ENCODE data around the gene PODNL1.

The PODNL1 gene

DNA sequence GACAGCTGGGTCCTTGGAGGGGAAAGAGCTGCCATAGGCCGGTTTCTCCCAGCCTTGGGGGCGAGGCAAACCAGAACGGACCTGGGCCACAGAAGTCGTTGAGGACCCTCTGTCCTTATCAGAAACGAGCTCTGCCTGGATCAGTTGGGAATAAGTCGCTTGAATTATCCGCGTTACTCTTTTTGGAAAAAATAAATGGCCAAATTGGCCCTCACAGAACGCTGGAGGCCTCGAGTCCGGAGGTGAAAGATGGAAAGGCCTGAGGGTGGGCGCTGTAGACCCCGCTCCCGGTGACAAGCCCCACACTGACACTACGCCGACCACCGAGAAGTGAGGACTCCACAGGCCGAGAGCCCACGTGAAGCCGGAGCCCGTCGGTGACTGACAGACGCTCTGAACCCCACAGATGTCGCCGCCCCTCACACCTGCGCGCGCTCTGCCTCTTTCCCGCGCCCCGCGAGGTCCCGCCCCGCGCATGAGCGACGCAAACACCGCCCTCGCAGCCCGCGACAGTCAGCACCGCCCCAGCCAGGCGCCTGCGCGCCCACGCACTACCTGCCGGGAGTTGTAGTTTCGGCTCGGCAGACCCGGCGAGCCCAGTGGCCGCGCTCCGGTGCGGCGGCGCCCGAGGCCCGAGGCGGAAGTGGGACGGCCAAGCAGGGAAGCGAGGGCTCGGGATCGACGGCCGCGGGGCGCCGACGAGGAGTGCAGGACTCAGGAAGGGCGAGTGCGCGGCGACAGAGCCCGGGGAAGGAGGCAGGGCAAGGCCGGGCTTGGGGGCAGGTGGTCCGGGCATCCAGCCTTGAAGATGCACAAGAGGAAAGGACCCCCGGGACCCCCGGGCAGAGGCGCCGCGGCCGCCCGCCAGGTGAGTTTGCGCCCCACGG, 32.3 kb downstream of the PODNL1 start, which contains the start of the genes BRME1 and CC2D1A:
Gene BRME1, minus strand, starts transcription at position 484 of the 887 bp plus-strand sequence. CDS start 1,225 bp downstream, outside the sequence.
Gene CC2D1A, plus strand, starts transcription at position 568 of the 887 bp plus-strand sequence. Its CDS starts 241 bp downstream, at position 809.
- peak; percentile 86 for DNase-seq (ENCODE audit: low read depth, low spot score)

DNA sequence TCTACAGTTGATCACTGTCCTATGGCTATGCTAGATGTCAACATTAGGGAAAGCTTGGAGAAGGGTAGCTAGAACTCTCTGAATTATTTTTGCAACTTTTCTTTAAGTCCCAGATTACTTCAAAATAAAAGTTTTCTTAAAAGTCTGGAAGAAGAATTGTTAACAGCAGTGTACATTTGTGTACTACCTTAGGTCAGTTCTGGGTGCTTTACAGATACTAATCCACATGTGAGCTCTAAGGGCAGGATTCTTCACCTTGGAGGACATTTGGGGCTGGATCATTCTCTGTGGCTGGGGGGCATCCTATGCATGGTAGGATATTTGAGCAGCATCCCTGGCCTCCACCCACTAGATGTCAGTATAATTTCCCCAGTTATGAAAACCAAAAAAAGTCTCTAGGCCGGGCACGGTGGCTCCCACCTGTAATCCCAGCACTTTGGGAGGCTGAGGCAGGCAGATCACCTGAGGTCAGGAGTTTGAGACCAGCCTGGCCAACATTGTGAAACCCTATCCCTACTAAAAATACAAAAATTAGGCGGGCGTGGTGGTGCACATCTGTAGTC, 35.1 kb downstream of the PODNL1 start:
- DNase-seq (ENCODE audit: low read depth, low spot score): peak; percentile 61
- H3K4me3 ChIP-seq (ENCODE audit: low read length): no peak overlapping the region

More for the DNA sequence above, 32.3 kb downstream of the PODNL1 start, which contains the start of the genes BRME1 and CC2D1A:
- peak within 1 kb of the TSS; percentile 75 for H3K4me3 ChIP-seq (ENCODE audit: low read length)

DNA sequence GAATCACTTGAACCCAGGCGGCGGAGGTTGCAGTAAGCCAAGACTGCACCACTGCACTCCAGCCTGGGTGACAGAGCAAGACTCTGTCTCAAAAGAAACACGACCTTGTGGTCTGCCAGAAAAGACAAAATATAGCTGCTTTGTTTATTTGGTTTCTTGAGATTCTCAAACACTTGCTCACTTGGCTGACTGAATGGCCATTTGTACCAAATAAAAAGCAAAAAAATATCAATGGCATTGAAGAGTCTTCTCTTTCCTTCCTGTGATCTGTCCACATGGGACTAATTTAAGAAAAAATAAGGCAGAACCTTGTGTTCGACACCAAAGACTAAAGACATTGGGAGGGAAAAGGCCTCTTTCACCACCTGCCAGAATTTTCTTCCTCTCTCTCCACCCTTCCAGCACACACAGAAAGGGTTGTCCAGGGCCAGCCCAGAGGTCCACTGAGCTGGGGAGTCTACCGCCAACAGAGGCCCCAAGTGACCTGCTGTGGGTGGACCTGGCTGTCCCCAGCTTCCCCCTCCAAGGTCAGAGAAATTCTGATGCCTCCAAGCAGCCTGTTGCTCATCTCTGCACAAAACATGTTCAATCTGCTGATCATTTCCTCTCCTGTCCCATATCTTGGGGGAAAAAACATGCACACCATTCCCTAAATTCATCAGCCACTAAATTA, 38.2 kb downstream of the PODNL1 start:
- no peak overlapping the region for H3K4me3 ChIP-seq (ENCODE audit: low read length)
- no peak for DNase-seq (ENCODE audit: low read depth, low spot score)

DNA sequence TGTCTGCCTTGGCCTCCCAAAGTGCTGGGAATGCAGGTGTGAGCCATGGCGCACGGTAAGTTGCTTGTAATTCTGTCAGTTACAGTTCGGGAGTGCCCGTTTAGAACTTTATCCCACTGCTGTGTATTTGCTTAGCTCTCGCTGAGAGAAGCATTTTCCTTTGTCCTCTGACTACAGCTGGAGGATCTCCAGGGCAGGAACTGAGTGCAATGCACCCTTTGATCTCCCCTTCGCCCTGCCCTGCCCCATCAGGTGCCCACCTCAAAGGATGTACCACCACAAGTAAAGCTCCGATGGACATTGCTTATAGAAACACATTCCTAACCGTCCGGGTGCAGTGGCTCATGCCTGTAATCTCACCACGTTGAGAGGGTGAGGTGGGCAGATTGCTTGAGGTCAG, 38.8 kb downstream of the PODNL1 start:
- H3K4me3 ChIP-seq (ENCODE audit: low read length): no peak overlapping the region

DNA sequence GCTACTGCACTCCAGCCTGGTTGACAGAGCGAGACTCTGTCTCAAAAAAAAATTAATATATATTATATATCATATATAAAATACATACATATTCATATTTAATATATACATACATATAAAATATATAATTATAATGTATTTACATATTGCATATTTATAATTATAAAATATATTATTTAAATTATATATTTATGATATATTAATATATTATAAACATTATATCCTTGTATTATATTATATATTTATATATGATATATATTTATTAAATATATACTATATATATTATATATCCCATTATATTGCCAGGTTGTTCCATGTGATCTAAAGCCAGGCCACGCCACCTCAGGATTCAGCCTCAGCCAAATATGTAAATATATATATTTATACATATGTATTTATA, 42.0 kb downstream of the PODNL1 start:
- no peak for DNase-seq (ENCODE audit: low read depth, low spot score)
- H3K4me3 ChIP-seq (ENCODE audit: low read length): no peak overlapping the region

More for the DNA sequence above, 38.8 kb downstream of the PODNL1 start:
- no peak for DNase-seq (ENCODE audit: low read depth, low spot score)

DNA sequence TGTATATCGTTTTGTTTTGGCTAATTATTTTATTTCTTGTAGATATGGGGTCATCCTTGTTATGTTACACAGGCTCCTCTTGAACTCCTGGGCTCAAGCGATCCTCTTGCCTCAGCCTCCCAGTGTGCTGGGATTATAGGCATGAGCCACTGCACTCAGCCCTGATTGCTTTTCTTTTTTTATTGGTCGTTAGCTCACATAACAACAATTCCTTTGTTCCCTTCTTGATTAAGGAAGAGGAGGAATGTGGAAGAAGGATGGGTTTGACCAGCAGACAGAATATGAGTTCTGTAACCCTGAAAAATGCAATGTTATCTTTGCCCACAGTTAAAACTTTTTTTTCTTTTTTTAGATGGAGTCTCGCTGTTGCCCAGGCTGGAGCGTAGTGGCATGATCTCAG, 43.7 kb downstream of the PODNL1 start:
- no peak overlapping the region for H3K4me3 ChIP-seq (ENCODE audit: low read length)
- DNase-seq (ENCODE audit: low read depth, low spot score): no peak

DNA sequence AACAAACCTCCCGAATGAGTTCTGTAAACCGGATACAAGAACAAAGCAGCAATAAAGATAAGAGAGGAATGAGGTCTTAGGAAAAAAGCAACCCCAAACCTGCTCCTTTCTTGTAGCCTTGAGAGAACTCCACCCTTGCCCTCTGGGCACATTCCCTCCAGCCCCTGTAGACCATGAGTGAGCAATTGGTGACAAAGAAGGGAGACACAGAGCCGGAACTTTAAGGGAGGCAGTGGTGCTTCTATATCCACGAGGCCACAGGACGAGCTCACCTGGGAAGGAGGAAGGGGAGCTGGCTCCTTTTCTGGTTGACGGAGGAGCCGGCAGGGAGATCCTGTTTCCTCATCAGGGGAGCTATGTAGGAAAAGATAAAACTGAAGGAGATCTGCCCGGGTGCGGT, 45.3 kb downstream of the PODNL1 start:
- H3K4me3 ChIP-seq (ENCODE audit: low read length): no peak overlapping the region
- no peak for DNase-seq (ENCODE audit: low read depth, low spot score)

DNA sequence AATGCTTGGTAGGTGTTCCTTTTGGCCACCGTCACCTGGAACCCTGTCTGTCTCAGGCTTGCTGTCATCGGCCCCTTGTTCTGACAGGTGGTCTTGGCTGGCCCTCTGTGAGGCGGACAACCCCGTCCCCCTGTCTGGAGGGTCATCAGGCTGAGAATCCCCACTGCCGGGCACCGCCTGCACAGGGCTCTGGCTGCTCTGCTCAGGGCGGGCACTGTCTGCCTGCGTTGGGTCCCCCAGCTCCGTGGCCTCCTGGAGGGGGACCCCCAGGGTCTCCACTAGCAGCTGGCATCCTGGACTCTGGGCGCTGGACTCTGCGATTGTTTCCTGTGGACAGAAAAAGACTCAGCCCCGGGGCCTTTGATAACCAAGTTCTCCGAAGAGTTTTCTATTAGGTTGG, 48.1 kb downstream of the PODNL1 start:
- no peak for DNase-seq (ENCODE audit: low read depth, low spot score)
- H3K4me3 ChIP-seq (ENCODE audit: low read length): no peak overlapping the region

DNA sequence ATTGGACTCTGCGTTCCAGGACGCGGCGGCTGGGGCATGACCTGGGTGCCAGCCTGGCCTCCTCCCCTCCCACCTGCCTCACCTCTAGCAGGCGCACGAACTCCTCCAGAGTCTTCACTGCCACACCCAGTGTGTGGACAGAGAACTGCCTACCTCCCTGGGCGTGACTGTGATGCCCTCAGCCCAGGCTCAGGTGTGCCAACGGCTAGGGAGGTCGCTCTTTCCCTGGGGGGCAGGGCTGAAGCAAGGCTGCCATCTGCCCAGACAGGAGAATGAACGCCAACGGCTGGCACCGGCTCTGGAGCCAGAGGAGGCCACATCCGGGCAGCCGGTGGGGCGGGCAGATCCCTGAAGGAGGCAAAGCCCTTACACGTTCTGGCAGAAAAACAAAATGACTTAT, 49.9 kb downstream of the PODNL1 start:
- no peak for DNase-seq (ENCODE audit: low read depth, low spot score)
- H3K4me3 ChIP-seq (ENCODE audit: low read length): no peak overlapping the region

DNA sequence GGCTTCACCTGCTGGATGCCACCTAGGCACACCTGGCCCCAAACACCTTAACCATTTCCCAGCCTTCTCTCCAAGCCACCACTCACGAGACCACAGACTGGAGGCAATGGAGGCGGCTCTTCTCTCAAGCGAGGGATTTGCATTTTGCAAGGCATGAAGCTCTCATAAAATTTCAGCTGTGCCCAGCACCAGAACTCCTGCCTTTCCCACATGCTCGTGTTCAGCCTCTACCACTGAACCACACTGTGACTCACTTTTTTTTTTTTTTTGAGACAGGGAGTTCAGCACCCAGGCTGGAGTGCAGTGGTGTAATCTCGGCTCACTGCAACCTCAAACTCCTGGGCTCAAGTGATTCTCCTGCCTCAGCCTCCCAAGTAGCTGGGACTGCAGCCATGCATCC, 50.7 kb downstream of the PODNL1 start:
- no peak for DNase-seq (ENCODE audit: low read depth, low spot score)
- no peak overlapping the region for H3K4me3 ChIP-seq (ENCODE audit: low read length)

DNA sequence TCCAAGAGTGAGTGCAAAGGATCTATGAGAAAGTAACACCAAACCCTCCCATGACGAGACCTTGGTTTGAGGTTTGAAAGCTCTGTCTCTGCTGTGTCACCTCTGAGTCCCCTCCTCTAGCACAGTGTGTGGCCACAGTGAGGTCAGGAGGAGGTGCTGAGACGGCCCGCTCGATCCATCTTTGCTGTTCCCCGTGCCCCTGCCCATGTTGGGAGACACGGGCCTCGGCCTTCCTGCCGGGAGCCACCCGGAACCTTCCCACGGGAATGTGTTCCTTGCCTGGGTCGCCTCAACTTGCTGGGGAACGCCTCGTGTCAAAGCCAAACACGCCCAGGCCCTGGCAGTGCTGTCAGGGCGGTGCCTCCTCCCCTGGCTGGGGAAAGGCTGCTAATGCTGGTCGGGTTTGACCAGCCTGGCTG, 51.2 kb downstream of the PODNL1 start:
- DNase-seq (ENCODE audit: low read depth, low spot score): no peak
- H3K4me3 ChIP-seq (ENCODE audit: low read length): no peak overlapping the region

DNA sequence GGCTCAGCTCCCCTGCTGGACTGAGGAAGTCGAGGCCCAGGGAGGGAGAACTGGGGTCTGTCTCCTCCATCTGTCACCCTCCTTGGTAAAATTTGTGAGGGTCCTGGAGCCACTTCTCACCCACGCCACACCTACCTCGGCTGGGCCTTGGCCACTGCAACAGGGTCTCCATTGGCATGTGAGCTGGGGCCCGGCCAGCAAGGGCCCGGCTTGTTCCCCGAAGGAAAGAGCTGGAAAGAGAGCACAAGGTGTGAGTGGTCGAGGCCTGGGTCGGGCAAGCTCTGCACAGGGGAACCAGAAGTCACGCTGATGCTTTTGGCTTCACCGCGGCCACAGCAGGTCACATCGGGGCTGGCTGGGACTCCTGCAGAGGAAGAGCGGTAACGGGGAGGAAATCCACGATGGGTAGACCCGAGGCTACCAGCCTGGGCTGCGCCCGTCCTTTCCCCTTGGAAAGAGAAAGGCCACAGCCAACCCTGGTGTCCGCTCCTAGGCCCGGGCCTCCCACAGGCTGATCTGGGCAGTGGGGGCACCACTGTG, 52.3 kb downstream of the PODNL1 start:
- no peak for DNase-seq (ENCODE audit: low read depth, low spot score)
- H3K4me3 ChIP-seq (ENCODE audit: low read length): no peak overlapping the region

DNA sequence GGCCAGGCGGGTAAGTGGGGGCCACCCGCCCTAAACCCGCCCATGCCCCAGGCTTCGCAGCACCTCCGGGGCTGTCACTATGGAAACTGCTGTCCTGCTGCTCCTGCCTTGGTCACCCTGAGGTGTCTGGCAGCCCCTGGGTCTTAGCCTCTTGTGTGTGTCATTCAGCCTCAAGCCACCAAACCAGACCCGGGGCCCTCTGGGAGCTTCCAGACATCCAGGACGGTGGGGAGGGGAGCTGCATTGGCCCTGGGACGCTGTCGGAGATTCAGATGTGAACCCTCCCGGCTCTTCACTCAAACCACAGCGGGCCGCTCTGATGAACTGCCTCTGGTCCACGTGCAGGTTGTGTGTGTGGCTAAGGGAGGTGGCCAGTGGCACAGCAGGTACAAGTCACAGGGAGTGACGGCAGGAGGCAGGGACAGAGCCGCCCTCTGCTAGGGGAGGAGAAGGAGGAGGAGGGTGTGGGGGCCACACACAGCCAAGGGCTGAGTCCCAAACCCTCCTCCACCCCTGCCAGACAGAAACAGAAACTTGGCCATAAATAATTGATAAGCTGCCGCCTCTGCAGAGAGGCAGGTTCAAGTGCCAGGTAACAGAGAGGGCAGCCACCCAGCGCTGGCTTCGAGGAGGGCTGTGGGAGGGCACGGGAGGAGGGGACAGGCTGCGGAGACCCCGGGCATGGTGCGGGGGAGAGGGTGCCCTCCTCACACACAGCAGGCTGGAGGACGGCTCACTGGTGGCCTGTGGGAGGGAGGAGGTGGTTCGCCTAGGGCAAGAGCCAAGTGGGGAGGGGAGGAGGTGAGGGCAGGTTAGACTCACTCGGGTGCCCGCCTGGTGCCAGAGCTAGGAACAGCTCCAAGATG, 53.3 kb downstream of the PODNL1 start:
- no peak overlapping the region for H3K4me3 ChIP-seq (ENCODE audit: low read length)
- DNase-seq (ENCODE audit: low read depth, low spot score): no peak

DNA sequence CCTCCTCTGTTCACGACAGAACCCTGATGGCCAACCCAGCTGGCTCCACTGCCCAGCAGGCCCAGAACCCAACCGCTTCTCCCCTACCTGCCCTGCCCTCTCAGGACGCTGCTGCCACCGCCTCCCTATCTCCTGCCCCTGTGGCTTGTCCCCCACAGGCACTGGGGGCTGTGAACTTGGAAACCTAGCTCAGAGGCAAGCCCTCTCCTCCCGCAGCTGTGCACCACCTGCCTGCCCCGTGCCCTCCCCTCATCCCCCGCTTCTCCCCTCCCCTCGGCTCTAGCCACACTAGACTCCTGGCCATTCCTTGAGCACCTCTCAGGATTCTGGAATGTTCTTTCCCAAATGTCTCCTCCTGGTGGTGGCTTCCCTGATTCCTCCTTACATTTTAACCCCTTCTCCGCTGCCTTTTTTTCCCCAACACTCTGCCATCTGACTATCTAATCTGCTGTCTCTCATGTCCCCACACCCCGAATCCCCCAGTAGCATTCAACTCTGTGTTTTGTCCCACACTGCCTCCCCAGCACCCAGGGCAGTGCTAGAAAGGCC, 54.6 kb downstream of the PODNL1 start:
- no peak overlapping the region for H3K4me3 ChIP-seq (ENCODE audit: low read length)
- no peak for DNase-seq (ENCODE audit: low read depth, low spot score)

DNA sequence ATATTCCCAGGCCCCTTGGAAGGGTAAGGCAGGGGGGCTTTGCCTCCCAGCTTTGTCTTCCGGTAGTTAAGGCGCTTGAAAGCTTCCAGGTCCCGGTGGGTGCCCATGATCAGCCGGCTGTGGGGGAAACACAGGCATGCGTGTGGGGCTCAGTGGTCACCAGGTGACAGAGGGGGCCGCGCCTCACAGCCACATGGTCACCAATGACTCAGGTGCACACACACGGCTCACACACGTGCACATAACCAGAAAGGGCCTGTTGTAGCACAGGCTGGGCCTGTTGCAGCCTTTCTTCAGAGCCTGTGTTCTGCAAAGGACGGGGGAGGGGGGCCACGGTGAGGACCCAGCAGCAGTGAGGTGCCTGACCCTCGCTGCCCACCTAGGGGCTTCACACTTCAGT, 55.4 kb downstream of the PODNL1 start:
- no peak for DNase-seq (ENCODE audit: low read depth, low spot score)
- no peak overlapping the region for H3K4me3 ChIP-seq (ENCODE audit: low read length)

DNA sequence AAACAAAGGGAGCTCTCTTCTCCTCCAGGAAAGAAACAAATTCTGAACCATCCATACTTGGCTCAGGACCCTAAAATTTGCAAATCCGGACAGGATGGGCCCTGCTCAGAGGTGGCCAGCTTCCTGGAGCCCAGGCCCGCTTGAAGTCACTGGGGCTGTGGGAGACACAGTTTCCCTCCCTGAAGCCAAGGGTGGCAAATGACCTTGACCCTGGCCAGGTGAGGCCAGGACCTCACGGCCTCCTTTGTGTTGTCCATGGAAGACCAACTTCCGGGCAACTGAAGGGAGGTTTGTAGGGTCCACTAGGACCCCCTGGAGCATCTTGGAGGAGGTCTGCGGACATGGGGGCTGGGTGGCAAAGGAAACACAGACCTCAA, 55.8 kb downstream of the PODNL1 start:
- peak overlapping the region; percentile 18; the same call in 1 of the 2 replicates for H3K4me3 ChIP-seq (ENCODE audit: low read length)
- DNase-seq (ENCODE audit: low read depth, low spot score): no peak

DNA sequence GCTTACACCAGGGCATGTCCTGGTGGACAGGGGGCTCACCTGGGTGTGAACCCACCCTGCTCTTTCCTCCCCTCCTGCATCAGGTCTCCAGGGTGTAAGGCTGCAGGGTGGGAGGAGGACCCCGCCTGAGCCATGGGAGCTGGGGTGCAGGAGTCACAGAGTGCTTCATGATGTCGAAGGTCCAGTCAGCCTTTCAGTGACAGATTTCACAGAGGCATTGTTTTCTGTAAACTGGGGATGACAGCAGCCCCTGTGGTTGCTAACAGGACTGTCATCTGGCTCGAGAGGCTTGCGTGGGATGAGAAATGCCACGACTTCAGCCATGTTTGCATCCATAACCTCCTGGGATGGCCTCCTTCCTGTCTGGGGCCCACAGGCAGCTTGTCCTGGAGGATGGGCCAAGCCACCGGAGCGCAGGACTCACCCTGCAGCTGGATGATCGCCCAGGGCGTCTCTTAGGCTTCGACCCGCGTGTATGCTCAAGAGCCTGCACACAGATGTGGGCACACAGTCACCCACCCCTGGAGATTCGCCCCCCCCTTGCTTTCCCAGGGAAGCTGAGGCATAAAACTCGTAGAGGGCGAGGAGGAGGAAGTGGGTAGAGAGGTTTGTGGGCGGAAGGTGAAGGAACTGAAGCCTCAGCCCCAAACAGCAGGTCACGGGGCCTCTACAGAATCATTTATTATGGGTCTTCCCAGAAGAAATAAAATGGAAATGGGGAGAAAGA, 56.4 kb downstream of the PODNL1 start:
- DNase-seq (ENCODE audit: low read depth, low spot score): peak; percentile 91

DNA sequence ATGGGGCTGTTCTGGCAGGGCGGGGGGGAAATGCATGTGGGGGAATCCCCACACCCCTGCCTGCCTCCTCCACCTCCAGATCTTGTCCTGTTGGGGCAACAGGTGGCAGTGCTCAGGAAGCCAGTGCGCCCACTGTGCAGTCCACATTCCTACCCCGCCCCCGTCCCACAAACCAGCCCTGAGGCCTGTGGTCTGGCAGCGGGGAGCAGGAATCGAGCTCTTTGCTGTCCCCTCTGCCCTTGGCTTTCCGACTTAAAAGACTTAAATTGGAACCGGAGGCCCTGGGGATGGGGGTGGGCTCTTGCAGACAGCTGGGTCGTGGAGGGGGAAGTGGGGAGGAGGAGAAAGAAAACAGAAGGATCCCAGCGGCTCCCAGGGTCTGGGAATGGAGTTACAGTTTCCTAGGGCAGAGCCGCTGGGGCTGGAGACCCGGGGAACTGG, 56.9 kb downstream of the PODNL1 start:
- DNase-seq (ENCODE audit: low read depth, low spot score): peak; percentile 57
- H3K4me3 ChIP-seq (ENCODE audit: low read length): peak overlapping the region; percentile 48

More for the DNA sequence above, 56.4 kb downstream of the PODNL1 start:
- peak overlapping the region; percentile 48 for H3K4me3 ChIP-seq (ENCODE audit: low read length)
